HepG2 (cell line): Measurements from ENCODE around the gene HOXD12. TPM values are rescaled to one million over a fixed set of nuclear protein-coding genes. Genes with fewer than 3 reads are reported as not detected.
A peak's percentile ranks its signal among the peaks of the same experiment; 100 is the strongest.

ENCODE experiments used
- ATF7-NPFF ChIP-seq: sonication (generic); formaldehyde crosslinking; IDR thresholded peaks from 2 replicates; pipeline ENCODE4 v1.8.1; 2023; ENCODE audit warnings: mild to moderate bottlenecking, low read depth, missing genetic modification reagents, moderate library complexity
- E2F5 ChIP-seq: sonication (generic); formaldehyde crosslinking; conservative IDR thresholded peaks from 2 replicates; pipeline ENCODE4 v1.4.0; 2020; ENCODE audit warnings: missing genetic modification reagents
- HMGXB4 ChIP-seq, 2 experiments: sonication (generic) in 1 of 2; formaldehyde crosslinking in 1 of 2; IDR thresholded peaks; 2 replicates each; pipeline versions ENCODE4 v1.4.0 to v1.6.1; 2018 to 2020; ENCODE audit warnings: missing genetic modification reagents in 2 of 2, borderline replicate concordance in 1 of 2, low read depth in 1 of 2, mild to moderate bottlenecking in 1 of 2, missing biosample characterization in 1 of 2
- MED8 ChIP-seq: sonication (generic); formaldehyde crosslinking; IDR thresholded peaks from 2 replicates; pipeline ENCODE4 v1.8.1; 2023; ENCODE audit warnings: mild to moderate bottlenecking, missing genetic modification reagents; ENCODE audit not compliant: insufficient replicate concordance
- NR1H2 ChIP-seq: sonication (generic); formaldehyde crosslinking; IDR thresholded peaks from 2 replicates; pipeline ENCODE4 v1.8.1; 2022; ENCODE audit warnings: low read depth, missing genetic modification reagents, borderline replicate concordance
- PAWR ChIP-seq: sonication (generic); formaldehyde crosslinking; IDR thresholded peaks from 2 replicates; pipeline ENCODE4 v1.4.0; 2020; ENCODE audit warnings: missing genetic modification reagents, mild to moderate bottlenecking, borderline replicate concordance
- SMARCE1 ChIP-seq: fragments of 450-650 bp; IDR thresholded peaks from 2 replicates; pipeline ENCODE4 v1.6.1; 2017; ENCODE audit warnings: borderline replicate concordance
- SNAI1 ChIP-seq: sonication (generic); formaldehyde crosslinking; IDR thresholded peaks from 2 replicates; pipeline ENCODE4 v1.5.0; 2020; ENCODE audit warnings: mild to moderate bottlenecking, missing genetic modification reagents, borderline replicate concordance
- SNAPC5 ChIP-seq: sonication (generic); formaldehyde crosslinking; IDR thresholded peaks from 2 replicates; pipeline ENCODE4 v1.8.1; 2023; ENCODE audit warnings: mild to moderate bottlenecking, missing genetic modification reagents, borderline replicate concordance
- TBL1XR1 ChIP-seq: fragments of 150-350 bp; IDR thresholded peaks from 2 replicates; pipeline ENCODE4 v1.6.1; 2014; ENCODE audit warnings: borderline replicate concordance, low read length; ENCODE audit not compliant: partially characterized antibody
- ZBTB8A ChIP-seq: sonication (generic); formaldehyde crosslinking; IDR thresholded peaks from 2 replicates; pipeline ENCODE4 v1.4.0; 2020; ENCODE audit warnings: mild to moderate bottlenecking, low read depth, missing genetic modification reagents, borderline replicate concordance
- ZNF292 ChIP-seq: sonication (generic); formaldehyde crosslinking; IDR thresholded peaks from 2 replicates; pipeline ENCODE4 v1.8.1; 2022; ENCODE audit warnings: mild to moderate bottlenecking, low read depth, missing genetic modification reagents, borderline replicate concordance
- ZNF326 ChIP-seq: sonication (generic); formaldehyde crosslinking; IDR thresholded peaks from 2 replicates; pipeline ENCODE4 v1.4.0; 2020; ENCODE audit warnings: missing genetic modification reagents, borderline replicate concordance
- ZNF879 ChIP-seq: sonication (generic); formaldehyde crosslinking; IDR thresholded peaks from 2 replicates; pipeline ENCODE4 v1.8.1; 2023; ENCODE audit warnings: missing genetic modification reagents
- ZNF891 ChIP-seq: sonication (generic); formaldehyde crosslinking; IDR thresholded peaks from 2 replicates; pipeline ENCODE4 v1.5.0; 2020; ENCODE audit warnings: mild to moderate bottlenecking, missing genetic modification reagents
- polyA plus RNA-seq, 8 experiments: library from polyadenylated mRNA; depleted of rRNA in 3 of 8; stranded (reverse) in 7 of 8; unstranded in 1 of 8; fragments of >200 nt; fragmentation: Illumina TruSeq in 4 of 8; extraction: Trizol in 4 of 8; gene quantifications; 2 replicates each; pipeline versions ENCODE4 v1.2.1 to v1.2.3, GENCODE V29; 2011 to 2016; ENCODE audit warnings: low read depth in 4 of 8, missing spikeins in 1 of 8, mixed read lengths in 1 of 8; ENCODE audit not compliant: insufficient read depth in 1 of 8
- total RNA-seq, 5 experiments: library from RNA; depleted of rRNA; stranded (reverse); fragments of >200 nt; fragmentation: Illumina TruSeq; extraction: Trizol; gene quantifications; 2 replicates each; pipeline ENCODE4 v1.2.3, GENCODE V29; 2016; ENCODE audit warnings: low read depth in 1 of 5
- TF ChIP-seq, protein P1 (sequence below): sonication (generic); formaldehyde crosslinking; IDR thresholded peaks from 2 replicates; pipeline ENCODE4 v1.4.0; 2020; ENCODE audit warnings: missing genetic modification reagents, borderline replicate concordance
- TF ChIP-seq, protein P2 (sequence below): sonication (generic); formaldehyde crosslinking; IDR thresholded peaks from 2 replicates; pipeline ENCODE4 v1.9.0; 2021; ENCODE audit warnings: missing genetic modification reagents, borderline replicate concordance
- TF ChIP-seq, protein P3 (sequence below): sonication (generic); formaldehyde crosslinking; IDR thresholded peaks from 2 replicates; pipeline ENCODE4 v1.5.0; 2020; ENCODE audit warnings: mild to moderate bottlenecking, missing genetic modification reagents

The HOXD12 gene
- total and polyA plus RNA-seq, 2 of the 13 experiments (the other 11 are each of a cell fraction or from before 2014, with no cell fraction given), result not detected

GRCh38 chr2:176140513-176141317, 41.1 kb downstream of the HOXD12 start (continued):
- TF ChIP-seq ZNF879, result 0 out of 2 replicates have a peak, but pooled peaks have one; percentile 81
- TF ChIP-seq, protein P1, sequence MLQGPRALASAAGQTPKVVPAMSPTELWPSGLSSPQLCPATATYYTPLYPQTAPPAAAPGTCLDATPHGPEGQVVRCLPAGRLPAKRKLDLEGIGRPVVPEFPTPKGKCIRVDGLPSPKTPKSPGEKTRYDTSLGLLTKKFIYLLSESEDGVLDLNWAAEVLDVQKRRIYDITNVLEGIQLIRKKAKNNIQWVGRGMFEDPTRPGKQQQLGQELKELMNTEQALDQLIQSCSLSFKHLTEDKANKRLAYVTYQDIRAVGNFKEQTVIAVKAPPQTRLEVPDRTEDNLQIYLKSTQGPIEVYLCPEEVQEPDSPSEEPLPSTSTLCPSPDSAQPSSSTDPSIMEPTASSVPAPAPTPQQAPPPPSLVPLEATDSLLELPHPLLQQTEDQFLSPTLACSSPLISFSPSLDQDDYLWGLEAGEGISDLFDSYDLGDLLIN (CRISPR knock-in tag), result no peak
- no peak for TF ChIP-seq ZNF326
- TF ChIP-seq SMARCE1, result no peak
- TF ChIP-seq TBL1XR1, result no peak
- TF ChIP-seq ZNF292 (CRISPR knock-in tag), result no peak
- TF ChIP-seq ATF7-NPFF (CRISPR knock-in tag), result peak; percentile 81
- no peak for TF ChIP-seq SNAPC5 (CRISPR knock-in tag)
- peak; percentile 36; the same call in 1 of the 2 replicates for TF ChIP-seq SNAI1
- TF ChIP-seq NR1H2 (CRISPR knock-in tag), result no peak
- TF ChIP-seq HMGXB4 (CRISPR knock-in tag; IDR thresholded peaks at IDR 0.05; ENCODE audit: borderline replicate concordance in 1 of 2, low read depth in 1 of 2), result peak; percentile 96 to 97
- no peak for TF ChIP-seq MED8 (CRISPR knock-in tag)
- peak; percentile 97 for TF ChIP-seq ZNF891 (CRISPR knock-in tag)
- TF ChIP-seq, protein P2, sequence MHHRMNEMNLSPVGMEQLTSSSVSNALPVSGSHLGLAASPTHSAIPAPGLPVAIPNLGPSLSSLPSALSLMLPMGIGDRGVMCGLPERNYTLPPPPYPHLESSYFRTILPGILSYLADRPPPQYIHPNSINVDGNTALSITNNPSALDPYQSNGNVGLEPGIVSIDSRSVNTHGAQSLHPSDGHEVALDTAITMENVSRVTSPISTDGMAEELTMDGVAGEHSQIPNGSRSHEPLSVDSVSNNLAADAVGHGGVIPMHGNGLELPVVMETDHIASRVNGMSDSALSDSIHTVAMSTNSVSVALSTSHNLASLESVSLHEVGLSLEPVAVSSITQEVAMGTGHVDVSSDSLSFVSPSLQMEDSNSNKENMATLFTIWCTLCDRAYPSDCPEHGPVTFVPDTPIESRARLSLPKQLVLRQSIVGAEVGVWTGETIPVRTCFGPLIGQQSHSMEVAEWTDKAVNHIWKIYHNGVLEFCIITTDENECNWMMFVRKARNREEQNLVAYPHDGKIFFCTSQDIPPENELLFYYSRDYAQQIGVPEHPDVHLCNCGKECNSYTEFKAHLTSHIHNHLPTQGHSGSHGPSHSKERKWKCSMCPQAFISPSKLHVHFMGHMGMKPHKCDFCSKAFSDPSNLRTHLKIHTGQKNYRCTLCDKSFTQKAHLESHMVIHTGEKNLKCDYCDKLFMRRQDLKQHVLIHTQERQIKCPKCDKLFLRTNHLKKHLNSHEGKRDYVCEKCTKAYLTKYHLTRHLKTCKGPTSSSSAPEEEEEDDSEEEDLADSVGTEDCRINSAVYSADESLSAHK (CRISPR knock-in tag), result no peak
- TF ChIP-seq, protein P3, sequence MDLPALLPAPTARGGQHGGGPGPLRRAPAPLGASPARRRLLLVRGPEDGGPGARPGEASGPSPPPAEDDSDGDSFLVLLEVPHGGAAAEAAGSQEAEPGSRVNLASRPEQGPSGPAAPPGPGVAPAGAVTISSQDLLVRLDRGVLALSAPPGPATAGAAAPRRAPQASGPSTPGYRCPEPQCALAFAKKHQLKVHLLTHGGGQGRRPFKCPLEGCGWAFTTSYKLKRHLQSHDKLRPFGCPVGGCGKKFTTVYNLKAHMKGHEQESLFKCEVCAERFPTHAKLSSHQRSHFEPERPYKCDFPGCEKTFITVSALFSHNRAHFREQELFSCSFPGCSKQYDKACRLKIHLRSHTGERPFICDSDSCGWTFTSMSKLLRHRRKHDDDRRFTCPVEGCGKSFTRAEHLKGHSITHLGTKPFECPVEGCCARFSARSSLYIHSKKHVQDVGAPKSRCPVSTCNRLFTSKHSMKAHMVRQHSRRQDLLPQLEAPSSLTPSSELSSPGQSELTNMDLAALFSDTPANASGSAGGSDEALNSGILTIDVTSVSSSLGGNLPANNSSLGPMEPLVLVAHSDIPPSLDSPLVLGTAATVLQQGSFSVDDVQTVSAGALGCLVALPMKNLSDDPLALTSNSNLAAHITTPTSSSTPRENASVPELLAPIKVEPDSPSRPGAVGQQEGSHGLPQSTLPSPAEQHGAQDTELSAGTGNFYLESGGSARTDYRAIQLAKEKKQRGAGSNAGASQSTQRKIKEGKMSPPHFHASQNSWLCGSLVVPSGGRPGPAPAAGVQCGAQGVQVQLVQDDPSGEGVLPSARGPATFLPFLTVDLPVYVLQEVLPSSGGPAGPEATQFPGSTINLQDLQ (CRISPR knock-in tag), result no peak
- peak; percentile 86; the same call in 1 of the 2 replicates for TF ChIP-seq E2F5
- no peak for TF ChIP-seq PAWR (CRISPR knock-in tag)
- no peak for TF ChIP-seq ZBTB8A (CRISPR knock-in tag)
